Astrocyte (in vitro differentiated cells and primary cell): ENCODE measurements around the gene COL18A1. TPM values are rescaled to one million over a fixed set of nuclear protein-coding genes. Genes with fewer than 3 reads are reported as not detected.

Experiments used
- DNase-seq: peaks from one replicate; pipeline ENCODE4 v3.0.0-alpha.2; 2010; ENCODE audit warnings: low read depth
- FAIRE-seq: peaks from 2 replicates; lab custom pipeline; 2011; peaks lifted over from hg19 to GRCh38; lab: Jason Lieb, UNC
- H2AFZ ChIP-seq: 2 replicates; pipeline ENCODE4 v1.6.0; 2012; ENCODE audit warnings: low read depth, low read length, inconsistent platforms
- H3K27ac ChIP-seq: 2 replicates; pipeline ENCODE4 v1.5.1; 2011; ENCODE audit warnings: low read depth, low read length, inconsistent platforms
- H3K27me3 ChIP-seq: 2 replicates; pipeline ENCODE4 v1.6.0; 2011; ENCODE audit warnings: low read length, inconsistent platforms; ENCODE audit not compliant: insufficient read depth
- H3K36me3 ChIP-seq: 2 replicates; pipeline ENCODE4 v1.5.1; 2011; ENCODE audit warnings: low read length, inconsistent platforms; ENCODE audit not compliant: insufficient read depth
- H3K4me1 ChIP-seq: 2 replicates; pipeline ENCODE4 v1.5.1; 2011; ENCODE audit warnings: low read length, inconsistent platforms; ENCODE audit not compliant: insufficient read depth
- H3K4me2 ChIP-seq: 2 replicates; pipeline ENCODE4 v1.6.0; 2012; ENCODE audit warnings: low read length, inconsistent platforms
- H3K4me3 ChIP-seq: 2 replicates; pipeline ENCODE4 v1.5.1; 2011; ENCODE audit warnings: low read depth, mild to moderate bottlenecking, low read length, inconsistent platforms; ENCODE audit not compliant: insufficient read depth
- H3K79me2 ChIP-seq: 2 replicates; pipeline ENCODE4 v1.6.0; 2012; ENCODE audit warnings: mild to moderate bottlenecking, low read length, inconsistent platforms; ENCODE audit not compliant: insufficient read depth
- H3K9ac ChIP-seq: 2 replicates; pipeline ENCODE4 v1.6.0; 2012; ENCODE audit warnings: mild to moderate bottlenecking, low read length, inconsistent platforms
- H3K9me3 ChIP-seq: 2 replicates; pipeline ENCODE4 v1.5.1; 2012; ENCODE audit warnings: low read depth, mild to moderate bottlenecking, low read length, inconsistent platforms; ENCODE audit not compliant: insufficient read depth
- H4K20me1 ChIP-seq: 2 replicates; pipeline ENCODE4 v1.6.0; 2012; ENCODE audit warnings: low read length, inconsistent platforms; ENCODE audit not compliant: insufficient read depth
- H3K27ac Mint-ChIP-seq: one replicate; pipeline ENCODE4 v1.8.0; 2021; ENCODE audit warnings: mild to moderate bottlenecking, mixed read lengths; ENCODE audit not compliant: unreplicated experiment
- H3K27me3 Mint-ChIP-seq: one replicate; pipeline ENCODE4 v1.8.0; 2021; ENCODE audit warnings: low read depth, mixed read lengths; ENCODE audit not compliant: unreplicated experiment
- H3K36me3 Mint-ChIP-seq: one replicate; pipeline ENCODE4 v1.8.0; 2021; ENCODE audit warnings: low read depth, mixed read lengths; ENCODE audit not compliant: unreplicated experiment
- H3K4me1 Mint-ChIP-seq: one replicate; pipeline ENCODE4 v1.8.0; 2021; ENCODE audit warnings: low read depth, mixed read lengths; ENCODE audit not compliant: unreplicated experiment
- H3K4me3 Mint-ChIP-seq: one replicate; pipeline ENCODE4 v1.8.0; 2021; ENCODE audit warnings: mild to moderate bottlenecking, moderate library complexity, mixed read lengths; ENCODE audit not compliant: unreplicated experiment
- H3K9me3 Mint-ChIP-seq: one replicate; pipeline ENCODE4 v1.8.0; 2021; ENCODE audit warnings: mild to moderate bottlenecking, mixed read lengths; ENCODE audit not compliant: unreplicated experiment
- CTCF ChIP-seq: IDR thresholded peaks from 2 replicates; pipeline ENCODE4 v1.5.1; 2011; ENCODE audit warnings: low read depth, mild to moderate bottlenecking, inconsistent platforms, low read length, moderate library complexity; ENCODE audit not compliant: insufficient read depth
- EZH2 ChIP-seq: IDR thresholded peaks from 2 replicates; pipeline ENCODE4 v1.6.1; 2012; ENCODE audit warnings: mild to moderate bottlenecking, low read length, inconsistent platforms; ENCODE audit not compliant: insufficient read depth
- total RNA-seq: library from RNA; stranded (reverse); gene quantifications from 2 replicates; pipeline ENCODE4 v1.2.1, GENCODE V29; 2021

COL18A1 gene
- total RNA-seq, 1 donor from 2014 or later = 616 TPM

GRCh38 chr21:45401916-45402900 is 2.8 kb upstream of the COL18A1 start:
- FAIRE-seq (no peak), DNase-seq (no peak)
- Histone ChIP-seq H3K9ac (no peak overlapping the region), H3K4me3 (no peak overlapping the region), H3K27me3 (peaks cover 3% of the 10 kb centered on the region), H2AFZ (no peak overlapping the region), H3K27ac (no peak overlapping the region), H4K20me1 (peaks cover 13% of the 10 kb centered on the region), H3K4me2 (no peak overlapping the region), H3K36me3 (no peaks in the 10 kb centered on the region), H3K79me2 (peaks cover 12% of the 10 kb centered on the region), H3K9me3 (no peaks in the 10 kb centered on the region), H3K4me1 (peaks cover 21% of the 10 kb centered on the region)
- TF ChIP-seq EZH2 = no peak
- TF ChIP-seq CTCF = no peak
- Mint-ChIP-seq H3K27ac (no peak overlapping the region), H3K4me1 (peaks cover 13% of the 10 kb centered on the region), H3K36me3 (peaks cover 2% of the 10 kb centered on the region), H3K27me3 (peaks cover 2% of the 10 kb centered on the region), H3K9me3 (peaks cover 8% of the 10 kb centered on the region), H3K4me3 (no peak overlapping the region)

GRCh38 chr21:45403133-45403824 is 1.7 kb upstream of the COL18A1 start:
- H3K79me2 ChIP-seq = peaks cover 22% of the 10 kb centered on the region
- H3K27ac ChIP-seq = no peak overlapping the region
- H3K9me3 Mint-ChIP-seq = peaks cover 8% of the 10 kb centered on the region
- H3K36me3 Mint-ChIP-seq = peaks cover 2% of the 10 kb centered on the region
- H3K36me3 ChIP-seq = no peaks in the 10 kb centered on the region
- DNase-seq (no peak), FAIRE-seq (no peak)
- H3K27ac Mint-ChIP-seq = peak overlapping the region; percentile 94
- H3K9me3 ChIP-seq = no peaks in the 10 kb centered on the region
- H4K20me1 ChIP-seq = peaks cover 24% of the 10 kb centered on the region
- H3K4me1 Mint-ChIP-seq = peaks cover 20% of the 10 kb centered on the region
- H2AFZ ChIP-seq = no peak overlapping the region
- no peaks in the 10 kb centered on the region for H3K27me3 Mint-ChIP-seq
- H3K27me3 ChIP-seq = no peaks in the 10 kb centered on the region
- H3K4me2 ChIP-seq = no peak overlapping the region
- H3K9ac ChIP-seq = no peak overlapping the region
- H3K4me1 ChIP-seq = peaks cover 25% of the 10 kb centered on the region
- H3K4me3 ChIP-seq = no peak overlapping the region
- peak overlapping the region; percentile 91 for H3K4me3 Mint-ChIP-seq
- TF ChIP-seq CTCF (no peak), EZH2 (no peak)
